GM18511 (cell line): Measurements from ENCODE around the gene ITFG2.

Experiments used
- ATAC-seq: cut with Tn5 transposase; IDR thresholded peaks from one replicate; pipeline ENCODE4 v1.9.1; 2021; ENCODE audit warnings: mild to moderate bottlenecking, moderate library complexity; ENCODE audit not compliant: unreplicated experiment

Gene ITFG2

GRCh38 chr12:2826721-2827515, 14.4 kb downstream of the ITFG2 start:
- ATAC-seq: no peak

- ATAC-seq: no peak
Measured at GRCh38 chr12:2829275-2829674, 16.8 kb downstream of the ITFG2 start.

GRCh38 chr12:2832550-2833127, 20.2 kb downstream of the ITFG2 start:
- no peak for ATAC-seq

- no peak for ATAC-seq
Measured at GRCh38 chr12:2833327-2833726, 20.9 kb downstream of the ITFG2 start.

- no peak for ATAC-seq
Measured at GRCh38 chr12:2833810-2834209, 21.3 kb downstream of the ITFG2 start.

GRCh38 chr12:2834581-2835491, 22.4 kb downstream of the ITFG2 start, which contains the start of gene NRIP2:
Gene NRIP2 (minus strand): TSS chr12:2835035. CDS start chr12:2834983, 52 bp downstream.
- no peak for ATAC-seq

- ATAC-seq: no peak
Measured at GRCh38 chr12:2835691-2836403, 23.4 kb downstream of the ITFG2 start.

- ATAC-seq: no peak
Measured at GRCh38 chr12:2836574-2836973, 24.1 kb downstream of the ITFG2 start.

- ATAC-seq: no peak
Measured at GRCh38 chr12:2841056-2841650, 28.7 kb downstream of the ITFG2 start.

- ATAC-seq: no peak
Measured at GRCh38 chr12:2842948-2843347, 30.5 kb downstream of the ITFG2 start.

GRCh38 chr12:2844786-2845185, 32.3 kb downstream of the ITFG2 start:
- ATAC-seq: no peak

- ATAC-seq: no peak
Measured at GRCh38 chr12:2845280-2845679, 32.8 kb downstream of the ITFG2 start.

GRCh38 chr12:2851931-2852330, 39.5 kb downstream of the ITFG2 start:
- no peak for ATAC-seq

- ATAC-seq: no peak
Measured at GRCh38 chr12:2853626-2854025, 41.2 kb downstream of the ITFG2 start.

- ATAC-seq: no peak
Measured at GRCh38 chr12:2854669-2855453, 42.4 kb downstream of the ITFG2 start.

GRCh38 chr12:2855546-2855945, 43.1 kb downstream of the ITFG2 start:
- no peak for ATAC-seq

GRCh38 chr12:2856051-2856450, 43.6 kb downstream of the ITFG2 start:
- no peak for ATAC-seq

GRCh38 chr12:2857021-2857431, 44.6 kb downstream of the ITFG2 start, which contains the start of gene TEX52:
Gene TEX52 (minus strand): TSS chr12:2857039. CDS start chr12:2857026, 13 bp downstream.
- ATAC-seq: no peak

GRCh38 chr12:2857576-2857975, 45.1 kb downstream of the ITFG2 start:
- no peak for ATAC-seq

- ATAC-seq: no peak
Measured at GRCh38 chr12:2858334-2858733, 45.9 kb downstream of the ITFG2 start.
